GOT3 (cell line): Measurements from ENCODE around the gene KRT86.

Experiments
- DNase-seq: peaks from one replicate; lab custom pipeline; 2025; ENCODE audit warnings: mixed read lengths; lab: John Stamatoyannopoulos, UW

Gene KRT86

GRCh38 chr12:52274521-52275120 is at the start of gene KRT86:
Gene KRT86, plus strand, starts transcription at chr12:52274645. Its CDS starts 27,272 bp downstream, at chr12:52301917.
- DNase-seq, result no peak

- no peak for DNase-seq
Observed at GRCh38 chr12:52225752-52226151, 48.7 kb upstream of the KRT86 start.

GRCh38 chr12:52226446-52226845 is 48.0 kb upstream of the KRT86 start:
- DNase-seq, result no peak

GRCh38 chr12:52227606-52228166 is 46.8 kb upstream of the KRT86 start:
- no peak for DNase-seq

GRCh38 chr12:52228366-52228765 is 46.1 kb upstream of the KRT86 start:
- no peak for DNase-seq

GRCh38 chr12:52228931-52229330 is 45.5 kb upstream of the KRT86 start:
- DNase-seq, result no peak

- no peak for DNase-seq
Observed at GRCh38 chr12:52229836-52230343, 44.6 kb upstream of the KRT86 start.

- no peak for DNase-seq
Observed at GRCh38 chr12:52230364-52231281, 43.8 kb upstream of the KRT86 start.

GRCh38 chr12:52231305-52232202 is 42.9 kb upstream of the KRT86 start:
- DNase-seq, result no peak

GRCh38 chr12:52232203-52232673 is 42.2 kb upstream of the KRT86 start:
- no peak for DNase-seq

- no peak for DNase-seq
Observed at GRCh38 chr12:52232674-52233461, 41.6 kb upstream of the KRT86 start, which contains the start of gene KRT7. Gene KRT7, plus strand, starts transcription at chr12:52233243. Its CDS starts 54 bp downstream, at chr12:52233297.

- no peak for DNase-seq
Observed at GRCh38 chr12:52233462-52234207, 40.8 kb upstream of the KRT86 start.

GRCh38 chr12:52234223-52234810 is 40.1 kb upstream of the KRT86 start:
- no peak for DNase-seq

- DNase-seq, result no peak
Observed at GRCh38 chr12:52235001-52235764, 39.3 kb upstream of the KRT86 start.

GRCh38 chr12:52235822-52236361 is 38.6 kb upstream of the KRT86 start:
- no peak for DNase-seq

- no peak for DNase-seq
Observed at GRCh38 chr12:52236386-52237050, 37.9 kb upstream of the KRT86 start.

GRCh38 chr12:52238207-52238840 is 36.1 kb upstream of the KRT86 start:
- DNase-seq, result no peak
